Activated naive CD4-positive, alpha-beta T cell treated with anti-CD3 and anti-CD28 coated beads, Interleukin-2, amount 10 ng/mL, durations not matched to agents 7 days and 5 days (primary cell): ENCODE measurements around the gene OMP.

ENCODE experiments used
- CTCF ChIA-PET: fragments of 350-600 bp; sonication (Branson Sonifier 250); formaldehyde crosslinking; loops from one replicate; lab custom pipeline; 2021; ENCODE audit warnings: antibody characterized with exemption; lab: Charles Lee
- DNase-seq: peaks from one replicate; pipeline ENCODE4 v3.0.0-alpha.2; 2020
- H3K27ac Mint-ChIP-seq: one replicate; pipeline ENCODE4 v1.8.0; 2021; ENCODE audit warnings: mild to moderate bottlenecking, moderate library complexity, mixed read lengths
- H3K27me3 Mint-ChIP-seq: one replicate; pipeline ENCODE4 v1.8.0; 2021; ENCODE audit warnings: mild to moderate bottlenecking, mixed read lengths
- H3K36me3 Mint-ChIP-seq: one replicate; pipeline ENCODE4 v1.8.0; 2021; ENCODE audit warnings: mixed read lengths
- H3K4me1 Mint-ChIP-seq: one replicate; pipeline ENCODE4 v1.8.0; 2021; ENCODE audit warnings: mixed read lengths
- H3K4me3 Mint-ChIP-seq: one replicate; pipeline ENCODE4 v1.8.0; 2021; ENCODE audit warnings: mild to moderate bottlenecking, moderate library complexity, mixed read lengths
- H3K9me3 Mint-ChIP-seq: one replicate; pipeline ENCODE4 v1.8.0; 2021; ENCODE audit warnings: mixed read lengths

The OMP gene

DNA sequence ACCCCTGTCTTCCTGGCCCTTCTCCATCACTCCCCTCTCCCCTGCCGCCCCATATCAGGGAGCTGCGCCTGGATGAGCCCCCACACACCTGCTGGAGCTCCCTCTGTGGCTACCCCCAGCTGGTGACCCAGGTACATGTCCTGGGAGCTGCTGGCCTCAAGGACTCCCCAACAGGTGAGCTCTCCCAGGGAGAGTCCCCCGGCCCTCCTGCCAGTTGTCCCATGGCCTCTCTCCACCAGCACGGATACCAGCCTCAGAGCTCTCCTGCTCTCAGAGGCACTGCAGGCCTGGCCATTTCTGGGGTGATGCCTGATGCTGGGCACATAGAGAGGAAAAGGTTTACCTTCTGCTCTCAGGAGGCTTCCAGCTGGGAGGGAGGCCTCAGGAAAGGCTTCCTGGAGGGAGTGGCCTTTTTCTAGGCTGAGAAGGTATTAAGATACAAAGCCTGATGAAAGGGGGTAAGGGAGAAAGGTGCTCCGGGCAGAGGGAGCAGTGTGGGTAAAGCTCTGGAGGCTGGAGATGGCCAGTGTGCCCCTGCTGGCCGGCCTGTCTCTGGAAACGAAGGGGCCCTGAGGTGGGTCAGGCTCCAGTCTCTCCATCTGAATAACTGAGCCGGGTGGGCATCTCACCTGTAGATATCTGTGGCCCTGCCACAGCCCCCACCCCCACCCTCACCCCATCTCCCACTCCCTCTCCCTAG lies 19.4 kb downstream of the OMP start:
- Mint-ChIP-seq H3K36me3 (no peaks in the 10 kb centered on the region), H3K4me3 (no peak overlapping the region), H3K27me3 (peaks cover 6% of the 10 kb centered on the region), H3K9me3 (no peaks in the 10 kb centered on the region), H3K27ac (peak overlapping the region; percentile 42), H3K4me1 (peaks cover 7% of the 10 kb centered on the region)
- DNase-seq: no peak
- CTCF ChIA-PET: interaction anchor here (1.2 to 1.4 kb wide), 3 partner anchors 31 to 67 kb away, joined by 3 to 4 read pairs (median 4); no protein-coding TSS in a partner anchor

DNA sequence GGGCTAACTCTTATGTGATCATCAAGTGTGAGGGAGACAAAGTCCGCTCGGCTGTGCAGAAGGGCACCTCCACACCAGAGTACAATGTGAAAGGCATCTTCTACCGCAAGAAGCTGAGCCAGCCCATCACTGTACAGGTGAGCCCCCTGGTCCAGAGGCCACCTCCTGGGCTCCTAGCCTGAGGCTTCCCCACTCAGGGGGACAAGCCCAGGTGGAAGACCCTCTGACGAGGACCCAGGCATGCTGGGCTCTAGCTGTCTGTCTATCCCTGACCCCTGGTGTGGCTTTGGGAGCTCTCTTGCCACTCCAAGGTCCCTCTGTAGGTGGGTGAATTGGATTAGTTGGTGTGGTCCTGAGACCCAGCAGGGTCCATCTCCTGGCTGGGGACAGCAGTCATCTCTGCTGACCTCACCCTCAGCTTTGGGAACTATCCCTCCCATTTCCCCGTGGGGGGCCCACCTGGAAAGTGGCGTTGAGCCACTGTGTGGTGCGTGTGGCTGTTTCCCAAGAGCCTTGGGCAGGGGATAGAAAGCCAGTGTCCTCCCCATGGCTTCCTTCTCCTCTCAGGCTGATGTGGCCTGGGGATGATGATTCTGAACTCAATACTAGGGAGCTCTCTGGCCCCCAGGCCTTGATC lies 20.1 kb downstream of the OMP start:
- no peaks in the 10 kb centered on the region for H3K36me3 Mint-ChIP-seq
- peaks cover 11% of the 10 kb centered on the region for H3K4me1 Mint-ChIP-seq
- no peak overlapping the region for H3K27ac Mint-ChIP-seq
- peaks cover 9% of the 10 kb centered on the region for H3K27me3 Mint-ChIP-seq
- no peaks in the 10 kb centered on the region for H3K9me3 Mint-ChIP-seq
- CTCF ChIA-PET: interaction anchor here (1.2 to 1.4 kb wide), 3 partner anchors 31 to 67 kb away, joined by 3 to 4 read pairs (median 3); no protein-coding TSS in a partner anchor
- no peak for DNase-seq
- H3K4me3 Mint-ChIP-seq: no peak overlapping the region

DNA sequence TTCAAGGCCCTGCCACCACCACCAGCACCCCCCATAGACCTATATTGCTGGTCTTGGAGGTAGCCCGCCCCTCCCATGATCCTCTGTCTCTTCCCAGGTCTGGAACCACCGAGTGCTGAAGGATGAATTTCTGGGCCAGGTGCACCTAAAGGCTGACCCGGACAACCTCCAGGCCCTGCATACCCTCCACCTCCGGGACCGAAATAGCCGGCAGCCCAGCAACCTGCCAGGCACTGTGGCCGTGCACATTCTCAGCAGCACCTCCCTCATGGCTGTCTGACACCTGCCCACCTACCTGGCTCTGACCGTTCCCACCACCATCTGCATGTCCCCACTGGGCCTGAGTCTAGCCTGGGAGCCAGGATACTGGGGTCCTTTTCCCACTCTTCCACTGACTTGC lies 21.0 kb downstream of the OMP start:
- H3K4me1 Mint-ChIP-seq: peaks cover 11% of the 10 kb centered on the region
- H3K27ac Mint-ChIP-seq: no peak overlapping the region
- peaks cover 18% of the 10 kb centered on the region for H3K27me3 Mint-ChIP-seq
- CTCF ChIA-PET: interaction anchor here (1.2 to 1.3 kb wide), 2 partner anchors 32 to 63 kb away, joined by 3 to 4 read pairs; no protein-coding TSS in a partner anchor
- no peaks in the 10 kb centered on the region for H3K36me3 Mint-ChIP-seq
- no peak overlapping the region for H3K4me3 Mint-ChIP-seq
- DNase-seq: no peak
- no peaks in the 10 kb centered on the region for H3K9me3 Mint-ChIP-seq

DNA sequence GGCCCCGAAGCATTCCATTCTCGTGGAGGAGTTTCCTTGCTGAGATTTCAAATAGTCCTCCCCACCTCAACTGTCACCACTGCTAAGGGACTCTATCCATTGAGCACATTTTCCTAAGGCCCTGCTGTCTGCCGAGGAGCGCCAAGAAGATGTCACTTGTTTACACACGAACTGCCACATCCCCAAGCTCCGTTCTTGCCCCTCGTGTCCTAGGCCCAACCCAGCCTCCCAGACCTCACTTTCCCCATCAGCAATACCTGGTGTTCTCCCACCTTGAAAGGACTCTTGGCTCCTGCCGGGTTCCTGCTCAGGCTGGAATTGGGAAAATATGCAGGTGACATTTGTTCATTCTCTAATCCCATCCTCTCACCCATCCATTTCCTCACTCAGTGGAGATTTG lies 21.4 kb downstream of the OMP start:
- Mint-ChIP-seq H3K27ac (no peak overlapping the region), H3K4me1 (peaks cover 11% of the 10 kb centered on the region), H3K36me3 (no peaks in the 10 kb centered on the region), H3K4me3 (no peak overlapping the region), H3K27me3 (peaks cover 20% of the 10 kb centered on the region), H3K9me3 (no peaks in the 10 kb centered on the region)
- no peak for DNase-seq
- CTCF ChIA-PET: interaction anchor here (0.8 kb wide), 1 partner anchor 64 kb away, joined by 3 read pairs; no protein-coding TSS in a partner anchor

DNA sequence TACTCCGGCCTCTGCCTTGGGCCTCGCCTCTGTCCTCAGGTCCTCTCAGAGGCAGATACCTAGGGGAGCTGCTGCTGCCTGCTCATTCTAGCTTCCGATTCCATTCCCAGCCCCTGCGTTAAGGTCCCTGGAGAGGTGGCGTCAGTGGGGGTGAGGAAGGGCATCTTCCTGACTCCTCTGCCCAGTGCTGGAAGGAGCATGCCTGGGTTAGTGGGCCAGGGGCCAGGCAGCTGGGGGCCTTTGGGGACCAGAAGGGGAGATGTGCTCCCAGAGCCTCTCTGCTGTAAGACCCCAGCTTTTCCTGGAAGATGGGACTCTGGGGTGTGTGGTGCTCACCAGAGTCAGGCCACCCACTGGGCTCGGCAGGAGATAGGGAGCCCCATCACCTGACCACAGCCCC lies 21.8 kb downstream of the OMP start:
- peaks cover 11% of the 10 kb centered on the region for H3K4me1 Mint-ChIP-seq
- peaks cover 23% of the 10 kb centered on the region for H3K27me3 Mint-ChIP-seq
- H3K4me3 Mint-ChIP-seq: no peak overlapping the region
- CTCF ChIA-PET: interaction anchor here (0.8 kb wide), 1 partner anchor 64 kb away, joined by 3 read pairs; no protein-coding TSS in a partner anchor
- DNase-seq: no peak
- H3K9me3 Mint-ChIP-seq: no peaks in the 10 kb centered on the region
- no peak overlapping the region for H3K27ac Mint-ChIP-seq
- no peaks in the 10 kb centered on the region for H3K36me3 Mint-ChIP-seq

DNA sequence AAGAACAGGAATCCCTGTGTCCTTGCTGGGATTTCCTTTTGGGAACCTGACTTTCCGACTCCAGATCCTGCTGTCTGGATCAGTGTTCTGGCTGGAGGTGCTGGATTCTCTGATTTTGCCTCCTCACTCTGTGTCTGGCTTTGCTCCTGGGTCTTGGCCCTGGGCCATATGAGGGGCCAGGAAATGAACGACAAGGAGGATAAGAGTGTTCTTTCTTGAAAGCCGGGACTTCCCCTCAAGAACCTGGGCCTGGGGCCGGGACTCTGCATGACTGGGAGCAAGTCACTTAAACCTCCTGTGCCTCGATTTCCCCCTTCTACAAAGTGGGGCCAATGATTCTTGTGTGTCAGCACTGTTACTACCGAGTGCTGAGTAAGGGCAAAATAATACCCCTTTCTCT lies 22.6 kb downstream of the OMP start:
- H3K4me3 Mint-ChIP-seq: no peak overlapping the region
- DNase-seq: no peak
- H3K4me1 Mint-ChIP-seq: peaks cover 11% of the 10 kb centered on the region
- CTCF ChIA-PET: no interaction called here
- no peak overlapping the region for H3K27ac Mint-ChIP-seq
- H3K36me3 Mint-ChIP-seq: no peaks in the 10 kb centered on the region
- H3K27me3 Mint-ChIP-seq: peaks cover 23% of the 10 kb centered on the region
- H3K9me3 Mint-ChIP-seq: no peaks in the 10 kb centered on the region

DNA sequence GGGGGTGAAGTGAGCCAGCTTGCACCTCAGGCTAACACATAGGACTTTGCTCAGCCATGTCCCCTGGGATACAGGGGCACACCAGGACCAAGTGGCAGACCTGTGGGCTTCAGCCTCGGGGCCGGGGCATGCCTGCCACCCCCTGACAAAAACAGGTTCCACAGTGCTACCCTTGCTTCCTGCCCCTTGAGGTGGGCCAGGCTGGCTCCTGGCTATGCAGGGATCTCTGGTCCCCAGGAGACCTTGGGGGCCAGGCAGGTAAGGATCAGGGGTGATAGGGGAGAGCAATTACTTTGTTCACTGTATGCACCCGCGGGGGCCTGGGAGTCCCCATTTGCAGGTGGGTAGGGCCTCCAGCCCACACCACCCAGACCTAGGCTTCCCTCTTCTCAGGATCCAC lies 23.1 kb downstream of the OMP start:
- CTCF ChIA-PET: interaction anchor here (3.6 kb wide), 1 partner anchor 62 kb away, joined by 111 read pairs; no protein-coding TSS in a partner anchor
- Mint-ChIP-seq H3K27me3 (peaks cover 23% of the 10 kb centered on the region), H3K4me3 (no peak overlapping the region), H3K9me3 (no peaks in the 10 kb centered on the region), H3K4me1 (peaks cover 11% of the 10 kb centered on the region), H3K27ac (no peak overlapping the region), H3K36me3 (no peaks in the 10 kb centered on the region)
- no peak for DNase-seq

DNA sequence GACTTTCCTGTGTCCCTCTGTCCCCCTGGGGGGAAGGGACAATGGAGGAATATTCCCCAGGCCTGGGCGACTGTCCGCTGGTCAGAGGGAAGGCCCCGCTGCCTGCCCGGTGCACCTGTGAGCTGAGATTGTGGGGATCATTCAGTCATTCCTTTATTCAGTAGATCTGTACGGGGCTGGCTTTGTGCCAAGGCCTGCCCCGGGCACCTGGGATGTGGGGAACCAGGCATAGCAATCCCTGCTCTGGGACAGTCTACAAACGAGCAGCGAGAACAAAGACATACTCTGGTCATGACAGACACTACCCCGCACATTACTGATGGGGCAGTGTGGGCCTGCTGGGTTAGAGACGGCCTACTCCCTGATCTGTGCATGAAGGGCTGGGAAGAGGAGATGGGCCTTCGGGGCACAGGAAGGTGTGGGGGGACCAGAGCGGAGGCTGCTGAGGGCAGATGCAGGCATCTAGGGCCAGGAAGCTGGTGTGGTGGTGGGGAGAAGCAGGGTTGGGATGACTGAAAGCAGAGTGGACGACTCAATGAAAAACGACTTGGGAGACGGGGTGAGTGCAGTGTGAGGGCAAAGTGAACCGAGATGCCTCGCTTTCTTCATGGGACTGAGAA lies 23.6 kb downstream of the OMP start:
- CTCF ChIA-PET: interaction anchor here (0.6 to 3.6 kb wide), 19 partner anchors 9 to 493 kb away, joined by 3 to 111 read pairs (median 6); partner anchors contain the start of gene OMP
- no peaks in the 10 kb centered on the region for H3K9me3 Mint-ChIP-seq
- H3K4me3 Mint-ChIP-seq: no peak overlapping the region
- no peak for DNase-seq
- H3K27ac Mint-ChIP-seq: peak overlapping the region; percentile 49
- peaks cover 9% of the 10 kb centered on the region for H3K4me1 Mint-ChIP-seq
- peaks cover 23% of the 10 kb centered on the region for H3K27me3 Mint-ChIP-seq
- H3K36me3 Mint-ChIP-seq: no peaks in the 10 kb centered on the region

DNA sequence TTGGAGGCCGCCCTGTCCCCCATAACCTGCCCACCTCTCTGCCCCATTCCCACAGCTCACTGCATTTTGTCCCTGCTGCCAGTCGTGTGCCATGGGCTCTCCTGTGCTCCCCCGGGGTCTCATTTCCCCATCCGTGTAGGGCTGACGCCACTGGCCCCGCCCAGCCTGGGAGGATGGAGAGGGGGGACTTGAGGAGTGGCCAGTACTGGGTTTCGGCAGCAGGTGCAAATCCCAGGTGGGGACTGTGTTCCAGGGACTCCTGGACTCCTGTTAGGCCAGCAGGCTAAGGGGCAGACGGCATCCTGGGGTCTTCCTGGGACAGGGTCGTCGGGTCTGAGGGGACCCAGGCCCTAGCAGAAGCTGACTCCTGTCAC lies 24.2 kb downstream of the OMP start:
- Mint-ChIP-seq H3K9me3 (no peaks in the 10 kb centered on the region), H3K27ac (no peak overlapping the region), H3K4me3 (no peak overlapping the region), H3K36me3 (no peaks in the 10 kb centered on the region), H3K27me3 (peaks cover 24% of the 10 kb centered on the region), H3K4me1 (peaks cover 9% of the 10 kb centered on the region)
- DNase-seq: no peak
- CTCF ChIA-PET: interaction anchor here (0.6 to 3.6 kb wide), 36 partner anchors 9 to 493 kb away, joined by 3 to 111 read pairs (median 5); partner anchors contain the start of gene OMP

DNA sequence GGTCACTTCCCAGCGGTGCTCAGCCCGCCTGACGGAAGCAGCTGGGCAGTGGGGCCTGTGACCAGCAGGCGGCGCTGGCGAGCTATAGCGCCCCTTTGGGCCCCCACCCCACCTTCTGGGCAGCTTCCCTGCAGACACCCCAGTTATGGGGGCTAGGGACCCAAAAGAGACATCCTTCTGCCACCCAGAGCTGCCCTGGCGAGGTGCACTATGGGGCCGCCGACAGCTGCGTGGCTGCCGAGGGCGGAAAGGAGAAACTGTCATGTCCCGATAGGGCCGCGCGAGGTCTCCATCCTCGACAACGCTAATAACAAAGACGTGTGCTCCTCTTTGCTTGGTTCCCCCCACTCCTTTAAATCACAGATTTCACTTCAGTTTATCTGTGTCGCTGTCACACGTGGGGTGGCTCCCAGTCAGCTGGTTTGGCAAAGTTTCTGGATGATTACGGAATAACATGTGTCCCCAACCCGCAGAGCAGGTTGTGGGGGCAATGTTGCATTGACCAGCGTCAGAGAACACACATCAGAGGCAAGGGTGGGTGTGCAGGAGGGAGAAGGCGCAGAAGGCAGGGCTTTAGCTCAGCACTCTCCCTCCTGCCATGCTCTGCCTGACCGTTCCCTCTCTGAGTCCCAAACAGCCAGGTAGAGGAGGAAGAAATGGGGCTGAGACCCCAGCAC lies 24.7 kb downstream of the OMP start:
- Mint-ChIP-seq H3K27me3 (peaks cover 28% of the 10 kb centered on the region), H3K27ac (no peak overlapping the region), H3K9me3 (no peaks in the 10 kb centered on the region), H3K4me1 (peaks cover 9% of the 10 kb centered on the region), H3K36me3 (no peaks in the 10 kb centered on the region), H3K4me3 (peak overlapping the region; percentile 51)
- DNase-seq: peak; percentile 66
- CTCF ChIA-PET: interaction anchor here (0.9 to 3.6 kb wide), 35 partner anchors 8 to 492 kb away, joined by 3 to 111 read pairs (median 5); partner anchors contain the start of gene OMP

DNA sequence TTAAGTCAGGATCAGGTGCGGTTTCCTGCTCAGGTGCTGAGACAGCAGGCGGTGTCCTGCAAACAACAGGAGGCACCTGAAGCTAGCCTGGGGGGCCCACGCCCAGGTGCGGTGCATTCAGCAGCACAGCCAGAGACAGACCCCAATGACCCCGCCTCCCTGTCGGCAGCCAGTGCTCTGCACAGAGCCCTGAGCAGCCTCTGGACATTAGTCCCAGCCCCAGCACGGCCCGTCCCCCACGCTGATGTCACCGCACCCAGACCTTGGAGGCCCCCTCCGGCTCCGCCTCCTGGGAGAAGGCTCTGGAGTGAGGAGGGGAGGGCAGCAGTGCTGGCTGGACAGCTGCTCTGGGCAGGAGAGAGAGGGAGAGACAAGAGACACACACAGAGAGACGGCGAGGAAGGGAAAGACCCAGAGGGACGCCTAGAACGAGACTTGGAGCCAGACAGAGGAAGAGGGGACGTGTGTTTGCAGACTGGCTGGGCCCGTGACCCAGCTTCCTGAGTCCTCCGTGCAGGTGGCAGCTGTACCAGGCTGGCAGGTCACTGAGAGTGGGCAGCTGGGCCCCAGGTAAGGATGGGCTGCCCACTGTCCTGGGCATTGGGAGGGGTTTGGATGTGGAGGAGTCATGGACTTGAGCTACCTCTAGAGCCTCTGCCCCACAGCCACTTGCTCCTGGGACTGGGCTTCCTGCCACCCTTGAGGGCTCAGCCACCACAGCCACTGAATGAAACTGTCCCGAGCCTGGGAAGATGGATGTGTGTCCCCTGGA lies 25.5 kb downstream of the OMP start, which contains the start of gene MYO7A:
TSS of gene MYO7A (plus strand) at position 327 of the 772 bp plus-strand sequence. CDS start 2,389 bp downstream, outside the sequence.
- H3K9me3 Mint-ChIP-seq: no peaks in the 10 kb centered on the region
- CTCF ChIA-PET: interaction anchor here (0.9 to 3.6 kb wide), 25 partner anchors 11 to 491 kb away, joined by 3 to 111 read pairs (median 6); no protein-coding TSS in a partner anchor
- peak within 1 kb of the TSS; percentile 51 for H3K4me3 Mint-ChIP-seq
- no peak within 1 kb of the TSS for H3K27ac Mint-ChIP-seq
- no peaks in the 10 kb centered on the region for H3K36me3 Mint-ChIP-seq
- H3K4me1 Mint-ChIP-seq: peaks cover 9% of the 10 kb centered on the region
- no peak for DNase-seq
- peaks cover 34% of the 10 kb centered on the region for H3K27me3 Mint-ChIP-seq

DNA sequence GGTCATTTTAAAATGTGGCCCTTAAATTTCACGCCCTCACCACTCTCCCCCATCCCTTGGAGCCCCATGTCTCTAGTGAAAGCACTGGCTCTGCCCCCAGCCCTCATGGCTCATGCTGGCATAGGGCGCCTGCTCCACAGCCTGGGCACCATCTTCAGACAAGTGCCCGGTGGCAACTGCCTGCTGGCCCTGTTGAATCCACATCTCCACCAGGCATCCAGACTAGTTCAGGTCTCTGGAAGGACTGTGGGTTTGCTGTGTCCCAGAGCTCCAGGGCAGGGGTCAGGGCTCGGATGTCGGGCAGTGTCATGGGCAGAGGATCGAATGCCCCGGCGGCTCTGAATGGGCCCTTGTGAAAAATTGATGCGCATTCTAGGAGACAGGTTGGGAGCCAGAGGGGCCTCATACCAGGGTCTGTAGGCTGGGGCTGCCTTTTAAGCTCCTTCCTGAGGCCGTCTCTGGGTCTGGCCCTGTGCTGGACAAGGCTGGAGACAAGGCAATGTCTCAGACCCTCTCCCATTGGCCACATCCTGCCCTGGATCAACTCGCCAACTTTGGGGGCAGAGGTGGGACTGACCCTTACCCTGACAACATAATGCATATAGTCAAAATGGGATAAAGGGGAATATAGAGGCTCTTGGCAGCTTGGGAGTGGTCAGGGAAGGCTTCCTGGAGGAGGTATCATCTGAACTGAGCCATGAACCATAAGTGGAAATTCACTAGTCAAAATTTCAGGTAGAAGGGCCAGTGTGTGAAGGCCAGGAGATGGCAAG lies 26.6 kb downstream of the OMP start:
- no peak overlapping the region for H3K27ac Mint-ChIP-seq
- no peak for DNase-seq
- H3K36me3 Mint-ChIP-seq: no peaks in the 10 kb centered on the region
- CTCF ChIA-PET: interaction anchor here (1.0 to 3.6 kb wide), 6 partner anchors 9 to 490 kb away, joined by 3 to 111 read pairs (median 4); no protein-coding TSS in a partner anchor
- H3K4me1 Mint-ChIP-seq: peaks cover 9% of the 10 kb centered on the region
- H3K4me3 Mint-ChIP-seq: no peak overlapping the region
- no peaks in the 10 kb centered on the region for H3K9me3 Mint-ChIP-seq
- peaks cover 34% of the 10 kb centered on the region for H3K27me3 Mint-ChIP-seq
